Trophoblast cell (in vitro differentiated cells and primary cell): ENCODE data around the gene PIH1D1.
"Not testable (repeated sequence)": the region's sequence is repeated elsewhere in the genome, so short reads cannot be mapped to it uniquely, and the experiment has no call there.

Experiments
- DNase-seq, 2 donors: peaks; one replicate each; pipeline ENCODE4 v3.0.0-alpha.2; 2016
- H2AFZ ChIP-seq: 2 replicates; pipeline ENCODE4 v1.6.1; 2013; ENCODE audit warnings: low read length, moderate library complexity, mild to moderate bottlenecking; ENCODE audit not compliant: insufficient read depth, poor library complexity
- H2AK5ac ChIP-seq: 2 replicates; pipeline ENCODE4 v1.6.1; 2013; ENCODE audit warnings: mild to moderate bottlenecking, low read length
- H2BK120ac ChIP-seq: 2 replicates; pipeline ENCODE4 v1.6.1; 2013; ENCODE audit warnings: low read length, mild to moderate bottlenecking, moderate library complexity; ENCODE audit not compliant: insufficient read depth, poor library complexity
- H2BK12ac ChIP-seq: 2 replicates; pipeline ENCODE4 v1.6.1; 2013; ENCODE audit warnings: mild to moderate bottlenecking, low read length, moderate library complexity
- H2BK5ac ChIP-seq: 2 replicates; pipeline ENCODE4 v1.6.1; 2013; ENCODE audit warnings: low read length, low read depth, moderate library complexity, mild to moderate bottlenecking; ENCODE audit not compliant: poor library complexity
- H3K14ac ChIP-seq: 2 replicates; pipeline ENCODE4 v1.6.1; 2013; ENCODE audit warnings: mild to moderate bottlenecking, low read length
- H3K18ac ChIP-seq: 2 replicates; pipeline ENCODE4 v1.6.1; 2013; ENCODE audit warnings: mild to moderate bottlenecking, low read length
- H3K23ac ChIP-seq: 2 replicates; pipeline ENCODE4 v1.6.1; 2013; ENCODE audit warnings: low read length
- H3K27ac ChIP-seq: 2 replicates; pipeline ENCODE4 v1.5.1; 2013; ENCODE audit warnings: low read depth, mild to moderate bottlenecking, inconsistent platforms, low read length, moderate library complexity
- H3K27me3 ChIP-seq: 2 replicates; pipeline ENCODE4 v1.6.1; 2013; ENCODE audit warnings: inconsistent platforms, mild to moderate bottlenecking, low read length, moderate library complexity; ENCODE audit not compliant: insufficient read depth
- H3K36me3 ChIP-seq, 2 experiments: 1 replicate in 1 of 2; 2 replicates in 1 of 2; pipeline ENCODE4 v1.6.1; 2013; ENCODE audit warnings: low read length in 2 of 2, mild to moderate bottlenecking in 2 of 2, moderate library complexity in 1 of 2; ENCODE audit not compliant: insufficient read depth in 2 of 2, control insufficient read depth in 1 of 2
- H3K4ac ChIP-seq: 2 replicates; pipeline ENCODE4 v1.6.1; 2013; ENCODE audit warnings: low read depth, mild to moderate bottlenecking, low read length, moderate library complexity
- H3K4me1 ChIP-seq, 2 experiments: 1 replicate in 1 of 2; 2 replicates in 1 of 2; pipeline ENCODE4 v1.6.1; 2013; ENCODE audit warnings: low read length in 2 of 2, mild to moderate bottlenecking in 2 of 2, moderate library complexity in 1 of 2; ENCODE audit not compliant: insufficient read depth in 2 of 2, control insufficient read depth in 1 of 2
- H3K4me2 ChIP-seq: 2 replicates; pipeline ENCODE4 v1.6.1; 2013; ENCODE audit warnings: inconsistent platforms, mild to moderate bottlenecking, low read length, moderate library complexity
- H3K4me3 ChIP-seq: 2 replicates; pipeline ENCODE4 v1.5.1; 2013; ENCODE audit warnings: mild to moderate bottlenecking, low read depth, low read length, inconsistent platforms
- H3K79me1 ChIP-seq: one replicate; pipeline ENCODE4 v1.6.1; 2013; ENCODE audit warnings: low read length
- H3K79me2 ChIP-seq: 2 replicates; pipeline ENCODE4 v1.6.1; 2013; ENCODE audit warnings: low read length, mild to moderate bottlenecking; ENCODE audit not compliant: control insufficient read depth, insufficient read depth, poor library complexity
- H3K9ac ChIP-seq: 2 replicates; pipeline ENCODE4 v1.6.1; 2013; ENCODE audit warnings: mild to moderate bottlenecking, low read length
- H3K9me3 ChIP-seq: 2 replicates; pipeline ENCODE4 v1.6.1; 2013; ENCODE audit warnings: low read depth, mild to moderate bottlenecking, control low read depth, inconsistent platforms, low read length; ENCODE audit not compliant: insufficient read depth
- H4K12ac ChIP-seq: 2 replicates; pipeline ENCODE4 v1.6.1; 2013; ENCODE audit warnings: low read depth, mild to moderate bottlenecking, low read length, moderate library complexity
- H4K8ac ChIP-seq: 2 replicates; pipeline ENCODE4 v1.6.1; 2013; ENCODE audit warnings: low read depth, mild to moderate bottlenecking, low read length, moderate library complexity
- H4K91ac ChIP-seq: one replicate; pipeline ENCODE4 v1.6.1; 2013; ENCODE audit warnings: low read depth, mild to moderate bottlenecking, low read length, moderate library complexity
- WGBS: extraction: QIAGEN DNeasy Blood & Tissue Kit; methylation state at CpG from one replicate; pipeline ENCODE4 v1.1.7; 2013; ENCODE audit warnings: missing lambda C conversion rate; ENCODE audit not compliant: insufficient read length, insufficient coverage; ENCODE audit errors: extremely low coverage; 5-methylcytosine and 5-hydroxymethylcytosine counted together

Gene PIH1D1

DNA sequence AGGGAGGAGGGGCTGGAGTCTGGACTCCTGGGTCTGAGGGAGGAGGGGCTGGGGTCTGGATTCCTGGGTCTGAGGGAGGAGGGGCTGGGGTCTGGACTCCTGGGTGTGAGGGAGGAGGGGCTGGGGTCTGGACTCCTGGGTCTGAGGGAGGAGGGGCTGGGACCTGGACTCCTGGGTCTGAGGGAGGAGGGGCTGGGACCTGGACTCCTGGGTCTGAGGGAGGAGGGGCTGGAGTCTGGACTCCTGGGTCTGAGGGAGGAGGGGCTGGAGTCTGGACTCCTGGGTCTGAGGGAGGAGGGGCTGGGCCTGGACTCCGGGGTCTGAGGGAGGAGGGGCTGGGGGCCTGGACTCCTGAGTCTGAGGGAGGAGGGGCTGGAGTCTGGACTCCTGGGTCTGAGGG is 9.5 kb upstream of the PIH1D1 start:
- H3K27me3 ChIP-seq, H3K9me3 ChIP-seq, H3K4me2 ChIP-seq, H4K91ac ChIP-seq, H3K4me3 ChIP-seq, H3K4me1 ChIP-seq, H2BK5ac ChIP-seq, H2AK5ac ChIP-seq, H3K23ac ChIP-seq, H3K79me1 ChIP-seq, H3K27ac ChIP-seq, H2BK12ac ChIP-seq, H2BK120ac ChIP-seq, H3K4ac ChIP-seq, H3K14ac ChIP-seq, H3K79me2 ChIP-seq, H3K18ac ChIP-seq, DNase-seq, H4K12ac ChIP-seq, H4K8ac ChIP-seq, H2AFZ ChIP-seq, H3K9ac ChIP-seq: not testable (repeated sequence)
- WGBS, result no CpG with 5 or more reads among the region's 1 CpG
- peaks cover 26 to 38% of the 10 kb centered on the region in 2 experiments for H3K36me3 ChIP-seq

- no CpG with 5 or more reads among the region's 12 CpGs for WGBS
- Histone ChIP-seq H3K14ac (no peak overlapping the region), H3K9me3 (no peaks in the 10 kb centered on the region)
Measured at GRCh38 chr19:49459388-49459787, 7.8 kb upstream of the PIH1D1 start.

GRCh38 chr19:49458567-49458903 is 6.9 kb upstream of the PIH1D1 start:
- no peak for DNase-seq
- Histone ChIP-seq H4K12ac (no peak overlapping the region), H2AK5ac (no peak overlapping the region), H3K9me3 (no peaks in the 10 kb centered on the region), H2BK12ac (no peak overlapping the region), H3K18ac (no peak overlapping the region), H3K4ac (no peak overlapping the region), H2BK120ac (no peak overlapping the region), H3K27me3 (no peaks in the 10 kb centered on the region), H3K27ac (no peak overlapping the region), H3K9ac (no peak overlapping the region), H4K8ac (no peak overlapping the region), H3K79me2 (peaks cover 2% of the 10 kb centered on the region), H3K36me3 (peaks cover 6 to 13% of the 10 kb centered on the region in 2 experiments), H3K4me1 (peaks cover 0 to 9% of the 10 kb centered on the region in 2 experiments), H3K23ac (no peak overlapping the region), H4K91ac (no peak overlapping the region), H3K14ac (no peak overlapping the region), H2AFZ (no peak overlapping the region), H3K4me2 (no peak overlapping the region), H3K4me3 (no peak overlapping the region), H3K79me1 (peaks cover 3% of the 10 kb centered on the region), H2BK5ac (no peak overlapping the region)
- no CpG with 5 or more reads among the region's 5 CpGs for WGBS

More at GRCh38 chr19:49459388-49459787, 7.8 kb upstream of the PIH1D1 start:
- Histone ChIP-seq H3K18ac (no peak overlapping the region), H2BK120ac (no peak overlapping the region), H4K12ac (no peak overlapping the region), H2AFZ (no peak overlapping the region), H3K4ac (no peak overlapping the region), H2BK12ac (no peak overlapping the region), H3K4me2 (no peak overlapping the region), H4K91ac (no peak overlapping the region), H3K79me2 (no peaks in the 10 kb centered on the region), H3K36me3 (peaks cover 13 to 20% of the 10 kb centered on the region in 2 experiments), H3K79me1 (no peaks in the 10 kb centered on the region), H2BK5ac (no peak overlapping the region), H3K27ac (no peak overlapping the region), H2AK5ac (no peak overlapping the region), H4K8ac (no peak overlapping the region), H3K27me3 (no peaks in the 10 kb centered on the region), H3K4me1 (peaks cover 0 to 7% of the 10 kb centered on the region in 2 experiments), H3K4me3 (no peak overlapping the region), H3K23ac (no peak overlapping the region), H3K9ac (no peak overlapping the region)
- DNase-seq, result no peak

DNA sequence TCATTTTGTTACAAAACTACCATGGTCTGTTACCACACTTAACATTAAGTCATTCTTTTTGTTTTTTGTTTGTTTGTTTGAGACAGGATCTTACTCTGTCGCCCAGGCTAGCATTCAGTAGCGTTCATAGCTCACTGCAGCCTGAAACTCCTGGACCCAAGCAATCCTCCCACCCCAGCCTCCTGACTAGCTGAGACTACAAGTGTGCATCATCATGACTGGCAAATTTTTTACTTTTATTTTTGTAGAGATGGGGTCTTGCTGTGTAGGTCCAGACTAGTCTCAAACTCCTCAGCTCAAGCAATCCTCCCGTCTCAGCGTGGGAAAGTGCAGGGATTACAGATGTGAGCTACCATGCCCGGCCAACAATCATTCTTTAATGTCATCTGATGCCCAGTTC is 4.7 kb upstream of the PIH1D1 start:
- no peak overlapping the region for H4K91ac ChIP-seq
- H3K9me3 ChIP-seq, result no peaks in the 10 kb centered on the region
- peaks cover 9% of the 10 kb centered on the region for H3K79me1 ChIP-seq
- no CpG with 5 or more reads among the region's 5 CpGs for WGBS
- no peak overlapping the region for H3K27ac ChIP-seq
- no peak overlapping the region for H4K8ac ChIP-seq
- no peak overlapping the region for H4K12ac ChIP-seq
- no peaks in the 10 kb centered on the region for H3K27me3 ChIP-seq
- H3K18ac ChIP-seq, result no peak overlapping the region
- H3K79me2 ChIP-seq, result peaks cover 7% of the 10 kb centered on the region
- H2AK5ac ChIP-seq, result no peak overlapping the region
- no peak overlapping the region for H2BK12ac ChIP-seq
- no peak overlapping the region for H3K14ac ChIP-seq
- no peak overlapping the region for H3K4ac ChIP-seq
- H3K4me3 ChIP-seq, result no peak overlapping the region
- no peak for DNase-seq
- no peak overlapping the region for H2BK5ac ChIP-seq
- H3K23ac ChIP-seq, result no peak overlapping the region
- H3K4me2 ChIP-seq, result no peak overlapping the region
- no peak overlapping the region for H3K9ac ChIP-seq
- peaks cover 3 to 8% of the 10 kb centered on the region in 2 experiments for H3K36me3 ChIP-seq
- H2AFZ ChIP-seq, result no peak overlapping the region
- H3K4me1 ChIP-seq, result peaks cover 0 to 9% of the 10 kb centered on the region in 2 experiments
- H2BK120ac ChIP-seq, result no peak overlapping the region
